ENCODE data around the gene OGDH.

DNA sequence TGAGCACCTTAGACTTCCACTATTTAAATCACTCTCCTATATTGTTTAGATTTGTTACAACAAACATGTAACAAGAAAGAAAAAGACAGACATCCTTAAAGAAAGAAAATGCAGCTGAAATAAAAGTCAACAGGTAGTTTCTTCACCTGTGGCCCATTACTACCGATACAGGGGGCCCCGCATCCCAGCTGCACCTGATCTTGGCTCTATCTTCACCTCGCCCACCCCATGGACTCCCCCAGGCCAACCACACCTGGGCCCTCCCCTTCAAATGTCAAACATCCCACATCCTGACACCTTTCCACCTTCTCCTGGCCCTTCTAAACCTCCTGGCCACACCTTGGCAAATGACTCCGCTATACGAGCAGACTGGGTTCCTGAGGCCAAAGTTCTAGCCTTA, 39.7 kb upstream of the OGDH start:
- TF ChIP-seq, protein P1, sequence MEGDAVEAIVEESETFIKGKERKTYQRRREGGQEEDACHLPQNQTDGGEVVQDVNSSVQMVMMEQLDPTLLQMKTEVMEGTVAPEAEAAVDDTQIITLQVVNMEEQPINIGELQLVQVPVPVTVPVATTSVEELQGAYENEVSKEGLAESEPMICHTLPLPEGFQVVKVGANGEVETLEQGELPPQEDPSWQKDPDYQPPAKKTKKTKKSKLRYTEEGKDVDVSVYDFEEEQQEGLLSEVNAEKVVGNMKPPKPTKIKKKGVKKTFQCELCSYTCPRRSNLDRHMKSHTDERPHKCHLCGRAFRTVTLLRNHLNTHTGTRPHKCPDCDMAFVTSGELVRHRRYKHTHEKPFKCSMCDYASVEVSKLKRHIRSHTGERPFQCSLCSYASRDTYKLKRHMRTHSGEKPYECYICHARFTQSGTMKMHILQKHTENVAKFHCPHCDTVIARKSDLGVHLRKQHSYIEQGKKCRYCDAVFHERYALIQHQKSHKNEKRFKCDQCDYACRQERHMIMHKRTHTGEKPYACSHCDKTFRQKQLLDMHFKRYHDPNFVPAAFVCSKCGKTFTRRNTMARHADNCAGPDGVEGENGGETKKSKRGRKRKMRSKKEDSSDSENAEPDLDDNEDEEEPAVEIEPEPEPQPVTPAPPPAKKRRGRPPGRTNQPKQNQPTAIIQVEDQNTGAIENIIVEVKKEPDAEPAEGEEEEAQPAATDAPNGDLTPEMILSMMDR (IDR thresholded peaks at IDR 0.05; ENCODE audit: low read depth, low read length, poor library complexity, severe bottlenecking), result no peak
- no peak for TF ChIP-seq EZH2phosphoT487 (IDR thresholded peaks at IDR 0.05; ENCODE audit: borderline replicate concordance, low read length)

Data from DOHH2 (cell line).